Measurements from ENCODE around the gene IMMP2L.

- TF ChIP-seq POLR2A (IDR thresholded peaks at IDR 0.05) (no peak), CTCF (IDR thresholded peaks at IDR 0.05) (no peak)
Observed at GRCh38 chr7:110760341-110760740, 802.0 kb downstream of the IMMP2L start.

All from uterus (tissue), 2 donors.